K562 (cell line): ENCODE data around the gene MAN1A1. TPM values are rescaled to one million over a fixed set of nuclear protein-coding genes. Genes with fewer than 3 reads are reported as not detected.

Source experiments
- ATAC-seq: fragments of 200-7000 bp; cut with Tn5 transposase; 3 replicates; pipeline ENCODE4 v1.9.1; 2020; ENCODE audit warnings: moderate library complexity
- BruUV-seq: library from RNA; stranded (reverse); fragments of 400-500 nt; replicated peaks from 2 replicates; lab custom pipeline; 2021; lab: Mats Ljungman, UMichigan
- CTCF ChIA-PET: fragments of 300-600 bp; formaldehyde crosslinking; extraction: SDS; loops from one replicate; lab custom pipeline; 2021; ENCODE audit warnings: low intra/inter-chr PET ratio; lab: Yijun Ruan, JAX
- POLR2A ChIA-PET: fragments of 300-600, 350-650 bp; sonication (Branson Sonifier 250); formaldehyde crosslinking; extraction: SDS; loops from one replicate; lab custom pipeline; 2021; ENCODE audit warnings: antibody characterized with exemption, inconsistent platforms; lab: Yijun Ruan, JAX
- DNase-seq, 4 experiments: peaks; one replicate each; pipeline versions ENCODE4 v3.0.0 to v3.0.0-alpha.2; 2011 to 2018; ENCODE audit warnings: low spot score in 3 of 4, mixed read lengths in 3 of 4; ENCODE audit errors: extremely low read depth in 1 of 4
- FAIRE-seq: peaks from 2 replicates; lab custom pipeline; 2011; peaks lifted over from hg19 to GRCh38; lab: Jason Lieb, UNC
- H2AFZ ChIP-seq: 2 replicates; pipeline ENCODE4 v1.6.0; 2011; ENCODE audit warnings: low read depth, low read length, control low read depth, inconsistent platforms
- H3K27ac ChIP-seq: fragments of 200-600 bp; 3 replicates; pipeline ENCODE4 v1.8.0; 2011; ENCODE audit warnings: low read depth, mild to moderate bottlenecking, control low read depth, inconsistent platforms, low read length, moderate library complexity, mixed read lengths; ENCODE audit errors: extremely low read depth
- H3K27me3 ChIP-seq, 2 experiments: fragments of 300-600 bp in 1 of 2; 2 replicates in 1 of 2; 3 replicates in 1 of 2; pipeline versions ENCODE4 v1.6.0 to v1.8.0; 2011; ENCODE audit warnings: inconsistent platforms in 2 of 2, low read length in 2 of 2, mild to moderate bottlenecking in 1 of 2, mixed read lengths in 1 of 2, moderate library complexity in 1 of 2; ENCODE audit not compliant: control insufficient read depth in 2 of 2, insufficient read depth in 2 of 2
- H3K36me3 ChIP-seq: fragments of 300-600 bp; 3 replicates; pipeline ENCODE4 v1.8.0; 2011; ENCODE audit warnings: mild to moderate bottlenecking, low read length, inconsistent platforms; ENCODE audit not compliant: control insufficient read depth, insufficient read depth
- H3K4me1 ChIP-seq, 2 experiments: fragments of 200-600 bp in 1 of 2; replicated peaks in 1 of 2; 2 replicates in 1 of 2; 3 replicates in 1 of 2; pipeline versions ENCODE4 v1.5.1 to v1.8.0; 2011; ENCODE audit warnings: inconsistent platforms in 2 of 2, low read length in 2 of 2, mild to moderate bottlenecking in 1 of 2, mixed read lengths in 1 of 2, moderate library complexity in 1 of 2; ENCODE audit not compliant: control insufficient read depth in 2 of 2, insufficient read depth in 2 of 2
- H3K4me2 ChIP-seq: 2 replicates; pipeline ENCODE4 v1.6.1; 2011; ENCODE audit warnings: low read length, control low read depth, inconsistent platforms, mixed read lengths; ENCODE audit not compliant: insufficient read depth
- H3K4me3 ChIP-seq: fragments of 200-600 bp; sonication (generic), shearing (Covaris generic); 2 replicates; pipeline ENCODE4 v1.5.1; 2016; ENCODE audit warnings: control low read depth, inconsistent platforms
- H3K79me2 ChIP-seq: fragments of 200-600 bp; 3 replicates; pipeline ENCODE4 v1.8.0; 2011; ENCODE audit warnings: low read length, inconsistent platforms; ENCODE audit not compliant: control insufficient read depth, insufficient read depth
- H3K9ac ChIP-seq, 2 experiments: 2 replicates each; pipeline versions ENCODE4 v1.6.0 to v1.6.1; 2011; ENCODE audit warnings: low read depth in 2 of 2, low read length in 2 of 2, control low read depth in 1 of 2, inconsistent platforms in 1 of 2, mild to moderate bottlenecking in 1 of 2, mixed read lengths in 1 of 2; ENCODE audit not compliant: insufficient read depth in 1 of 2
- H3K9me1 ChIP-seq: one replicate; pipeline ENCODE4 v1.6.0; 2011; ENCODE audit warnings: inconsistent platforms, mild to moderate bottlenecking, low read length, moderate library complexity; ENCODE audit not compliant: control insufficient read depth, insufficient read depth
- H3K9me3 ChIP-seq: replicated peaks from 2 replicates; pipeline ENCODE4 v1.5.1; 2011; ENCODE audit warnings: low read depth, low read length, inconsistent platforms; ENCODE audit not compliant: control insufficient read depth, insufficient read depth
- H4K20me1 ChIP-seq: replicated peaks from 2 replicates; pipeline ENCODE4 v1.6.1; 2011; ENCODE audit warnings: low read length, inconsistent platforms, mixed read lengths; ENCODE audit not compliant: control insufficient read depth, insufficient read depth
- ARID2 ChIP-seq: fragments of 450-650 bp; IDR thresholded peaks from 2 replicates; pipeline ENCODE4 v1.6.1; 2017; ENCODE audit warnings: antibody characterized with exemption, mild to moderate bottlenecking
- SMAD1 ChIP-seq: fragments of 150-350 bp; IDR thresholded peaks from 2 replicates; pipeline ENCODE4 v1.6.1; 2014; ENCODE audit warnings: low read length, low read depth; ENCODE audit not compliant: partially characterized antibody
- SP1 ChIP-seq: sonication (generic); formaldehyde crosslinking; IDR thresholded peaks from 2 replicates; pipeline ENCODE4 v1.8.1; 2022; ENCODE audit warnings: mild to moderate bottlenecking, missing genetic modification reagents
- WGBS: fragments of 100-300 bp; shearing (Covaris generic); methylation state at CpG from one replicate; pipeline ENCODE4 v1.1.6; 2016; ENCODE audit warnings: low coverage, mixed read lengths; ENCODE audit not compliant: insufficient coverage; ENCODE audit errors: missing lambda C conversion rate; 5-methylcytosine and 5-hydroxymethylcytosine counted together
- in situ Hi-C: fragments of 300-500 bp; cut with MboI; formaldehyde crosslinking; loops from 4 replicates; pipeline ENCODE4 v1.15.0; 2018; ENCODE audit warnings: inconsistent platforms, mixed read lengths
- intact Hi-C: fragments of 100-400 bp; cut with micrococcal nuclease; formaldehyde crosslinking; loops from 2 replicates; pipeline ENCODE4 v1.14.2; 2022
- polyA plus RNA-seq, 8 experiments: library from polyadenylated mRNA; depleted of rRNA in 4 of 8; stranded (reverse) in 5 of 8; unstranded in 3 of 8; fragments of >200 nt; fragmentation: Nextera tagmentation in 2 of 8; fragmentation: Illumina TruSeq in 1 of 8; extraction: Ambion mirVana in 2 of 8; extraction: Trizol in 1 of 8; gene quantifications; 2 replicates each; pipeline versions ENCODE4 v1.2.1 to v1.2.3, GENCODE V29; 2011 to 2014; ENCODE audit warnings: inconsistent platforms in 1 of 8, missing spikeins in 1 of 8
- total RNA-seq, 7 experiments: library from RNA; depleted of rRNA in 6 of 7; stranded (reverse); fragments of >200 nt in 6 of 7; fragmentation: Illumina TruSeq in 2 of 7; extraction: Trizol in 2 of 7; gene quantifications; 2 replicates each; pipeline versions ENCODE4 v1.2.1 to v1.2.3, GENCODE V29; 2011 to 2021; ENCODE audit warnings: low replicate concordance in 1 of 7
- TF ChIP-seq, protein P1 (sequence below): fragments of 150-350 bp; IDR thresholded peaks from 2 replicates; pipeline ENCODE4 v1.6.1; 2014; ENCODE audit warnings: low read depth, mild to moderate bottlenecking, low read length, borderline replicate concordance
- TF ChIP-seq, protein P2 (sequence below), 2 experiments: fragments of 450-650 bp; IDR thresholded peaks; 2 replicates each; pipeline ENCODE4 v1.6.1; 2016

MAN1A1 gene
- total and polyA plus RNA-seq, 9 of the 15 experiments (the other 6 are each of a cell fraction or from before 2014, with no cell fraction given), result 24.5 to 78.4 (median 59.7) TPM

DNA sequence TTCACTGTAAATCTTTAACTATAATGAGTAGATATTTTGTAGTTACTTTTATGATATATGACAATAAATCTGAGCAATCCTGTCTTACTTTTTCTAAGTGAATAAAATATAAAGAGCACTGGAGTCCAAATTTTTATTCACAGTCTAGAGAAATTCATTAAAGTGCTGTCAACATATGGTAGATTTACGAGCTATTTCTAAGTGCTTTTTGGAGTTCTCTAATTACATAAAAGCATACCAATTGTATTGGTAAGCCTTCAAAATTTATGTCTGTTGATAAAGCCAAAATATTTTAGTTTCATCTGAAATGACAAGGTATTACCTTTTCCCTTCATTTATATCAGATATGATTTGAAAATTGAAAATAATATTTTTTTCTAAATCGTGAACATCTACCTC lies 75.4 kb downstream of the MAN1A1 start:
- Histone ChIP-seq H3K79me2 (peaks cover 86% of the 10 kb centered on the region), H3K9ac (no peak overlapping the region), H3K4me3 (no peak overlapping the region), H3K9me1 (no peaks in the 10 kb centered on the region), H3K4me2 (no peak overlapping the region), H2AFZ (no peak overlapping the region), H3K27ac (no peak overlapping the region), H3K4me1 (peaks cover 0 to 3% of the 10 kb centered on the region in 2 experiments; a peak in 2 of 5 replicates), H3K36me3 (peaks cover 85% of the 10 kb centered on the region), H4K20me1 (no peaks in the 10 kb centered on the region), H3K9me3 (peaks cover 15% of the 10 kb centered on the region), H3K27me3 (no peaks in the 10 kb centered on the region)
- intact Hi-C loops, result no loop called here
- 95% methylated on average over 2 of the region's 2 CpGs for WGBS
- CTCF ChIA-PET, result no interaction called here
- TF ChIP-seq, protein P1, sequence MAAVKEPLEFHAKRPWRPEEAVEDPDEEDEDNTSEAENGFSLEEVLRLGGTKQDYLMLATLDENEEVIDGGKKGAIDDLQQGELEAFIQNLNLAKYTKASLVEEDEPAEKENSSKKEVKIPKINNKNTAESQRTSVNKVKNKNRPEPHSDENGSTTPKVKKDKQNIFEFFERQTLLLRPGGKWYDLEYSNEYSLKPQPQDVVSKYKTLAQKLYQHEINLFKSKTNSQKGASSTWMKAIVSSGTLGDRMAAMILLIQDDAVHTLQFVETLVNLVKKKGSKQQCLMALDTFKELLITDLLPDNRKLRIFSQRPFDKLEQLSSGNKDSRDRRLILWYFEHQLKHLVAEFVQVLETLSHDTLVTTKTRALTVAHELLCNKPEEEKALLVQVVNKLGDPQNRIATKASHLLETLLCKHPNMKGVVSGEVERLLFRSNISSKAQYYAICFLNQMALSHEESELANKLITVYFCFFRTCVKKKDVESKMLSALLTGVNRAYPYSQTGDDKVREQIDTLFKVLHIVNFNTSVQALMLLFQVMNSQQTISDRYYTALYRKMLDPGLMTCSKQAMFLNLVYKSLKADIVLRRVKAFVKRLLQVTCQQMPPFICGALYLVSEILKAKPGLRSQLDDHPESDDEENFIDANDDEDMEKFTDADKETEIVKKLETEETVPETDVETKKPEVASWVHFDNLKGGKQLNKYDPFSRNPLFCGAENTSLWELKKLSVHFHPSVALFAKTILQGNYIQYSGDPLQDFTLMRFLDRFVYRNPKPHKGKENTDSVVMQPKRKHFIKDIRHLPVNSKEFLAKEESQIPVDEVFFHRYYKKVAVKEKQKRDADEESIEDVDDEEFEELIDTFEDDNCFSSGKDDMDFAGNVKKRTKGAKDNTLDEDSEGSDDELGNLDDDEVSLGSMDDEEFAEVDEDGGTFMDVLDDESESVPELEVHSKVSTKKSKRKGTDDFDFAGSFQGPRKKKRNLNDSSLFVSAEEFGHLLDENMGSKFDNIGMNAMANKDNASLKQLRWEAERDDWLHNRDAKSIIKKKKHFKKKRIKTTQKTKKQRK, result no peak
- TF ChIP-seq, protein P2, sequence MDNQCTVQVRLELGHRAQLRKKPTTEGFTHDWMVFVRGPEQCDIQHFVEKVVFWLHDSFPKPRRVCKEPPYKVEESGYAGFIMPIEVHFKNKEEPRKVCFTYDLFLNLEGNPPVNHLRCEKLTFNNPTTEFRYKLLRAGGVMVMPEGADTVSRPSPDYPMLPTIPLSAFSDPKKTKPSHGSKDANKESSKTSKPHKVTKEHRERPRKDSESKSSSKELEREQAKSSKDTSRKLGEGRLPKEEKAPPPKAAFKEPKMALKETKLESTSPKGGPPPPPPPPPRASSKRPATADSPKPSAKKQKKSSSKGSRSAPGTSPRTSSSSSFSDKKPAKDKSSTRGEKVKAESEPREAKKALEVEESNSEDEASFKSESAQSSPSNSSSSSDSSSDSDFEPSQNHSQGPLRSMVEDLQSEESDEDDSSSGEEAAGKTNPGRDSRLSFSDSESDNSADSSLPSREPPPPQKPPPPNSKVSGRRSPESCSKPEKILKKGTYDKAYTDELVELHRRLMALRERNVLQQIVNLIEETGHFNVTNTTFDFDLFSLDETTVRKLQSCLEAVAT (IDR thresholded peaks at IDR 0.05), result no peak
- no peak for TF ChIP-seq SP1 (CRISPR knock-in tag)
- TF ChIP-seq SMAD1, result no peak
- no peak for TF ChIP-seq ARID2
- FAIRE-seq, result no peak
- no peak for ATAC-seq
- DNase-seq, result no peak
- BruUV-seq, result no TSS peak
- POLR2A ChIA-PET, result no interaction called here
- in situ Hi-C loops, result no loop called here
